Osteoblast (primary cell): ENCODE results near the gene DLG4. TPM values are rescaled to one million over a fixed set of nuclear protein-coding genes. Genes with fewer than 3 reads are reported as not detected.

ENCODE experiments used
- DNase-seq: peaks from one replicate; pipeline ENCODE4 v3.0.0; 2011; ENCODE audit warnings: low spot score, mixed read lengths; ENCODE audit not compliant: insufficient read length; ENCODE audit errors: missing footprints
- H2AFZ ChIP-seq: 2 replicates; pipeline ENCODE4 v1.6.0; 2011; ENCODE audit warnings: mild to moderate bottlenecking, low read length
- H3K27ac ChIP-seq: 2 replicates; pipeline ENCODE4 v1.5.1; 2011; ENCODE audit warnings: mild to moderate bottlenecking, low read depth, low read length, moderate library complexity
- H3K27me3 ChIP-seq: 2 replicates; pipeline ENCODE4 v1.6.0; 2012; ENCODE audit warnings: mild to moderate bottlenecking, control low read depth, inconsistent platforms, low read length, moderate library complexity; ENCODE audit not compliant: insufficient read depth
- H3K36me3 ChIP-seq: 2 replicates; pipeline ENCODE4 v1.5.1; 2011; ENCODE audit warnings: mild to moderate bottlenecking, low read length, control low read depth, moderate library complexity; ENCODE audit not compliant: insufficient read depth
- H3K4me1 ChIP-seq: 2 replicates; pipeline ENCODE4 v1.5.1; 2011; ENCODE audit warnings: mild to moderate bottlenecking, low read length, control low read depth, moderate library complexity; ENCODE audit not compliant: insufficient read depth
- H3K4me2 ChIP-seq: 2 replicates; pipeline ENCODE4 v1.6.0; 2011; ENCODE audit warnings: mild to moderate bottlenecking, low read length; ENCODE audit not compliant: insufficient read depth
- H3K4me3 ChIP-seq: fragments of 200-600 bp; sonication (generic); 3 replicates; pipeline ENCODE4 v1.5.1; 2012; ENCODE audit warnings: mild to moderate bottlenecking, low read length, inconsistent platforms; ENCODE audit not compliant: insufficient read depth
- H3K79me2 ChIP-seq: 2 replicates; pipeline ENCODE4 v1.6.0; 2012; ENCODE audit warnings: mild to moderate bottlenecking, low read length, control low read depth, inconsistent platforms; ENCODE audit not compliant: insufficient read depth
- H3K9me3 ChIP-seq: 2 replicates; pipeline ENCODE4 v1.5.1; 2011; ENCODE audit warnings: low read depth, low read length, control low read depth
- H4K20me1 ChIP-seq: 2 replicates; pipeline ENCODE4 v1.6.0; 2012; ENCODE audit warnings: mild to moderate bottlenecking, low read length, control low read depth; ENCODE audit not compliant: insufficient read depth
- total RNA-seq: library from RNA; depleted of rRNA; stranded (reverse); fragments of >200 nt; gene quantifications from 2 replicates; pipeline ENCODE4 v1.2.3, GENCODE V29; 2012
- TF ChIP-seq, protein P1 (sequence below): IDR thresholded peaks from 2 replicates; pipeline ENCODE4 v1.5.1; 2011; ENCODE audit warnings: mild to moderate bottlenecking, low read depth, low read length, moderate library complexity; ENCODE audit errors: extremely low read depth

Gene DLG4
- total RNA-seq, 1 donor, result 10.1 TPM

- Histone ChIP-seq H3K4me3 (peak overlapping the region; percentile 71), H3K36me3 (peaks cover 26% of the 10 kb centered on the region), H3K9me3 (no peaks in the 10 kb centered on the region), H4K20me1 (peaks cover 61% of the 10 kb centered on the region), H3K27me3 (no peaks in the 10 kb centered on the region), H2AFZ (peak overlapping the region; percentile 88), H3K27ac (peak overlapping the region; percentile 51), H3K4me2 (peak overlapping the region; percentile 87), H3K4me1 (peaks cover 59% of the 10 kb centered on the region), H3K79me2 (peaks cover 64% of the 10 kb centered on the region)
- TF ChIP-seq, protein P1, sequence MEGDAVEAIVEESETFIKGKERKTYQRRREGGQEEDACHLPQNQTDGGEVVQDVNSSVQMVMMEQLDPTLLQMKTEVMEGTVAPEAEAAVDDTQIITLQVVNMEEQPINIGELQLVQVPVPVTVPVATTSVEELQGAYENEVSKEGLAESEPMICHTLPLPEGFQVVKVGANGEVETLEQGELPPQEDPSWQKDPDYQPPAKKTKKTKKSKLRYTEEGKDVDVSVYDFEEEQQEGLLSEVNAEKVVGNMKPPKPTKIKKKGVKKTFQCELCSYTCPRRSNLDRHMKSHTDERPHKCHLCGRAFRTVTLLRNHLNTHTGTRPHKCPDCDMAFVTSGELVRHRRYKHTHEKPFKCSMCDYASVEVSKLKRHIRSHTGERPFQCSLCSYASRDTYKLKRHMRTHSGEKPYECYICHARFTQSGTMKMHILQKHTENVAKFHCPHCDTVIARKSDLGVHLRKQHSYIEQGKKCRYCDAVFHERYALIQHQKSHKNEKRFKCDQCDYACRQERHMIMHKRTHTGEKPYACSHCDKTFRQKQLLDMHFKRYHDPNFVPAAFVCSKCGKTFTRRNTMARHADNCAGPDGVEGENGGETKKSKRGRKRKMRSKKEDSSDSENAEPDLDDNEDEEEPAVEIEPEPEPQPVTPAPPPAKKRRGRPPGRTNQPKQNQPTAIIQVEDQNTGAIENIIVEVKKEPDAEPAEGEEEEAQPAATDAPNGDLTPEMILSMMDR, result no peak
- DNase-seq, result no peak
Measured at GRCh38 chr17:7218166-7218565, 1.5 kb downstream of the DLG4 start.

GRCh38 chr17:7217113-7217987, 2.3 kb downstream of the DLG4 start:
- peaks cover 67% of the 10 kb centered on the region for H3K79me2 ChIP-seq
- H3K4me2 ChIP-seq, result peak overlapping the region; percentile 87
- TF ChIP-seq, protein P1, result no peak
- peaks cover 58% of the 10 kb centered on the region for H4K20me1 ChIP-seq
- H3K27ac ChIP-seq, result peak overlapping the region; percentile 51
- peak overlapping the region; percentile 81 for H3K4me3 ChIP-seq
- no peaks in the 10 kb centered on the region for H3K9me3 ChIP-seq
- peaks cover 18% of the 10 kb centered on the region for H3K36me3 ChIP-seq
- peaks cover 59% of the 10 kb centered on the region for H3K4me1 ChIP-seq
- peak; percentile 98 for DNase-seq
- peak overlapping the region; percentile 88 for H2AFZ ChIP-seq
- no peaks in the 10 kb centered on the region for H3K27me3 ChIP-seq

DNA sequence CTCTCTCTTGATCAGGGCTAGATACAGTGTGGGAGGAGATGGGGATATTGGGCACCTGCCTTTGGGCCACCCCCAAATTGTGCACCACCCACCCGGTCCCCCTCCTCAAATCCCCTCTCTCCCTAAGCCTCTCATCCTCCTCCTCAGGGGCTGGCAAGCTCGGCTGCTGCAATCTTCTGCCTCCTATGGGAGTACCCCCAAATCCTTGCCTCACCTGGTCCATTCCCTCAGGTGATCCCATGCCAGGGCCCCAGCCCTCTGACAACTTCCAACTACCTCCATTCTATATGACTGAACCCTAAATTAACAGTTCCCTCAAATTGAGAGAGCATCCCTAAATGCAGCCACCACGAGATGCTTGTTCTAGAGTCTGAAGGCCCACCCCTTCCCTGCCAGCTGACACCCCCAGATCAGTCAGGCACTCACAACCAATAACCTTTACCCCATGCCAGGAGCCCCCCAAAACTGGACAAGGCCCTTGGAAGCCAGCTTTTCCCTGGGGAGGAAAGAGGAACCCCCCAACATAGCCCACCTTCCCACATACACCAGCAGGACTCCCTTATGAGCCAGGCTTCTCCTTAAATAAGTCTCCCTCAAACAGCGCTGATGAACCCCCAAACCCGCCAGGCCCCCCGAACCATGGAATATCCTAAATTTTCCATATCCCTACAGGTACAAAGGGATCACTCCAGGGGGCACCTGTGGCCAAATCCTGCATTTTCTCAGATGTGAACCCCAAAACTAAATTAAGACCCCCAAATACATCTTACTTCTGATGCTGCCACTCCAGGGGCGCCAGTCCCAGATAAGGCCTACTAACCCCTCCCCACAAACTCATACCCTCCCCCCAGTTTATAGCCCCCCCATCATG, 3.2 kb downstream of the DLG4 start:
- H2AFZ ChIP-seq, result no peak overlapping the region
- no peak for DNase-seq
- H3K9me3 ChIP-seq, result no peaks in the 10 kb centered on the region
- H3K79me2 ChIP-seq, result peaks cover 66% of the 10 kb centered on the region
- H3K27ac ChIP-seq, result peak overlapping the region; percentile 48
- peaks cover 55% of the 10 kb centered on the region for H4K20me1 ChIP-seq
- peak overlapping the region; percentile 83 for H3K4me2 ChIP-seq
- no peaks in the 10 kb centered on the region for H3K27me3 ChIP-seq
- H3K36me3 ChIP-seq, result peaks cover 9% of the 10 kb centered on the region
- TF ChIP-seq, protein P1, result no peak
- peak overlapping the region; percentile 81 for H3K4me3 ChIP-seq
- H3K4me1 ChIP-seq, result peaks cover 55% of the 10 kb centered on the region
